ENCODE data around the gene ALG12. TPM values are rescaled to one million over a fixed set of nuclear protein-coding genes. Genes with fewer than 3 reads are reported as not detected.
A peak's percentile ranks its signal among the peaks of the same experiment; 100 is the strongest.

ALG12 gene
- total and polyA plus RNA-seq, 2 of the 4 experiments (the other 2 are of a cell fraction): 7.2 to 10.9 TPM

GRCh38 chr22:49943771-49944398, 25.6 kb upstream of the ALG12 start:
- ATAC-seq (ENCODE audit: low read depth): no peak

More at GRCh38 chr22:49943771-49944398, 25.6 kb upstream of the ALG12 start:
- dilution Hi-C loops (cut with HindIII; ENCODE audit: low sequenced_read_pairs, unreplicated experiment) (no loop called here), in situ Hi-C loops (cut with MboI; ENCODE audit: low sequenced_read_pairs) (no loop called here), intact Hi-C loops (cut with micrococcal nuclease) (no loop called here)
- no peak overlapping the region for H3K27ac ChIP-seq (ENCODE audit: insufficient read depth, low read length)
- no peaks in the 10 kb centered on the region for H3K36me3 ChIP-seq (ENCODE audit: control insufficient read depth, insufficient read depth, low read length)
- no peak overlapping the region for H2BK120ac ChIP-seq (ENCODE audit: low read depth, low read length)
- no peak overlapping the region for H3K18ac ChIP-seq (ENCODE audit: low read depth, low read length)
- peak overlapping the region; percentile 65 for H2AK9ac ChIP-seq (replicated peaks; ENCODE audit: low read depth, low read length, poor library complexity)
- H4K8ac ChIP-seq (ENCODE audit: low read depth in 2 of 2, low read length in 2 of 2): no peak overlapping the region
- no peaks in the 10 kb centered on the region for H4K20me1 ChIP-seq (ENCODE audit: insufficient read depth, low read length)
- ChIA-PET CTCF (no interaction called here), POLR2A (ENCODE audit: unreplicated experiment) (no interaction called here)
- 90% methylated on average over 9 of the region's 25 CpGs; no CpG with 5 or more reads in 1 of the 2 experiments for WGBS, 2 experiments (ENCODE audit: extremely low coverage in 2 of 2, insufficient read length in 1 of 2)
- no peaks in the 10 kb centered on the region for H3K27me3 ChIP-seq (ENCODE audit: control insufficient read depth, insufficient read depth, low read length)
- H3K79me1 ChIP-seq (ENCODE audit: low read depth in 1 of 2, low read length in 2 of 2): no peaks in the 10 kb centered on the region
- no peak overlapping the region for H3K23ac ChIP-seq (ENCODE audit: low read depth, low read length)
- no TSS peak for BruUV-seq (replicated peaks)
- no peak overlapping the region for H3K4ac ChIP-seq (ENCODE audit: low read depth, low read length)
- H3K56ac ChIP-seq (ENCODE audit: extremely low read depth, insufficient read depth, low read length): no peak overlapping the region
- DNase-seq: no peak
- TF ChIP-seq MAZ (IDR thresholded peaks at IDR 0.05; ENCODE audit: borderline replicate concordance, low read depth, low read length) (no peak), RCOR1 (IDR thresholded peaks at IDR 0.05; ENCODE audit: insufficient replicate concordance, low read length) (no peak), RFX5 (IDR thresholded peaks at IDR 0.05; ENCODE audit: low read depth, low read length) (no peak)
- H4K91ac ChIP-seq (ENCODE audit: insufficient read depth, low read depth, low read length): no peak overlapping the region; the same call in 1 of the 2 replicates
- H3K4me1 ChIP-seq (ENCODE audit: control insufficient read depth, insufficient read depth, low read length): no peaks in the 10 kb centered on the region
- no peak overlapping the region for H2BK20ac ChIP-seq (ENCODE audit: low read depth, low read length)
- no peak overlapping the region for H2BK5ac ChIP-seq (ENCODE audit: low read depth, low read length, poor library complexity, severe bottlenecking)
- H3K14ac ChIP-seq (replicated peaks; ENCODE audit: low read depth, low read length): no peak overlapping the region
- H3K9me1 ChIP-seq (ENCODE audit: insufficient read depth, low read length): no peaks in the 10 kb centered on the region
- no peak overlapping the region for H2BK15ac ChIP-seq (ENCODE audit: low read depth, low read length)
- H4K5ac ChIP-seq (ENCODE audit: low read depth, low read length): no peak overlapping the region
- H2AFZ ChIP-seq (replicated peaks; ENCODE audit: low read length, poor library complexity): no peak overlapping the region
- H2AK5ac ChIP-seq (ENCODE audit: low read depth, low read length): no peak overlapping the region; the same call in 1 of the 2 replicates
- no peak overlapping the region for H3K4me2 ChIP-seq (ENCODE audit: low read depth, low read length)
- H3K4me3 ChIP-seq (ENCODE audit: insufficient read depth, low read depth, low read length): no peak overlapping the region
- H3K9ac ChIP-seq (ENCODE audit: low read depth, low read length): no peak overlapping the region
- H3K9me3 ChIP-seq (ENCODE audit: control insufficient read depth, insufficient read depth, low read length): no peaks in the 10 kb centered on the region

Data from IMR-90 (cell line).